Measurements from ENCODE around the gene FHL1.

The FHL1 gene

DNA sequence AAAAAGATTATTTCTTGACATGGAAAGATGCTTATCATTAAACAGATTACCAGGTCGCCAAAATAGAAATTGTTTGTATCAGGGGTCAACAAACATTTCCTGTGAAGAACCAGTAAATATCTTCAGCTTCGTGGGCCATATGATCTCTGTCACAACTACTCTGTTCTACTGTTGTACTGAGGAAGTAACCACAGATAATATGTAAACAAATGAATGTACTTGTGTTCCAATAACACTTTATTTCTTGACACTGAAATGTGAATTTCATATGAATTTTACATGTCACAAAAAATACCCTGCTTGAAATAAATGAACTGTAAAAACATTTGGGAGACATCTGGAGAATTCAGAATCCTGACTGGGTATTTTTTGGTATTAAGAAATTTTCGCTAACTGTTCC, 4.7 kb upstream of the FHL1 start:
- no peak for DNase-seq
- H3K79me2 ChIP-seq (ENCODE audit: insufficient read depth, low read length) = no peaks in the 10 kb centered on the region
- H3K4me1 ChIP-seq (ENCODE audit: insufficient read depth, low read length) = peaks cover 25% of the 10 kb centered on the region
- no peaks in the 10 kb centered on the region for H3K27me3 ChIP-seq (ENCODE audit: insufficient read depth, low read length, poor library complexity)
- TF ChIP-seq EZH2 (IDR thresholded peaks at IDR 0.05; ENCODE audit: borderline replicate concordance, low read depth, low read length, severe bottlenecking) = no peak
- TF ChIP-seq, protein P1, sequence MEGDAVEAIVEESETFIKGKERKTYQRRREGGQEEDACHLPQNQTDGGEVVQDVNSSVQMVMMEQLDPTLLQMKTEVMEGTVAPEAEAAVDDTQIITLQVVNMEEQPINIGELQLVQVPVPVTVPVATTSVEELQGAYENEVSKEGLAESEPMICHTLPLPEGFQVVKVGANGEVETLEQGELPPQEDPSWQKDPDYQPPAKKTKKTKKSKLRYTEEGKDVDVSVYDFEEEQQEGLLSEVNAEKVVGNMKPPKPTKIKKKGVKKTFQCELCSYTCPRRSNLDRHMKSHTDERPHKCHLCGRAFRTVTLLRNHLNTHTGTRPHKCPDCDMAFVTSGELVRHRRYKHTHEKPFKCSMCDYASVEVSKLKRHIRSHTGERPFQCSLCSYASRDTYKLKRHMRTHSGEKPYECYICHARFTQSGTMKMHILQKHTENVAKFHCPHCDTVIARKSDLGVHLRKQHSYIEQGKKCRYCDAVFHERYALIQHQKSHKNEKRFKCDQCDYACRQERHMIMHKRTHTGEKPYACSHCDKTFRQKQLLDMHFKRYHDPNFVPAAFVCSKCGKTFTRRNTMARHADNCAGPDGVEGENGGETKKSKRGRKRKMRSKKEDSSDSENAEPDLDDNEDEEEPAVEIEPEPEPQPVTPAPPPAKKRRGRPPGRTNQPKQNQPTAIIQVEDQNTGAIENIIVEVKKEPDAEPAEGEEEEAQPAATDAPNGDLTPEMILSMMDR (IDR thresholded peaks at IDR 0.05; ENCODE audit: borderline replicate concordance, extremely low read depth, low read length, poor library complexity, severe bottlenecking) = no peak
- no peak overlapping the region for H2AFZ ChIP-seq (ENCODE audit: low read depth, low read length)
- no peak overlapping the region for H3K9ac ChIP-seq (ENCODE audit: low read depth, low read length)
- no peak for ATAC-seq (ENCODE audit: insufficient read depth, low read depth)
- no peak overlapping the region for H3K27ac ChIP-seq (ENCODE audit: low read length)
- H3K9me3 ChIP-seq (ENCODE audit: insufficient read depth, low read length, severe bottlenecking) = no peaks in the 10 kb centered on the region
- H3K4me3 ChIP-seq (ENCODE audit: low read depth in 1 of 2, low read length in 2 of 2) = no peak overlapping the region
- H3K36me3 ChIP-seq (ENCODE audit: insufficient read depth, low read length) = no peaks in the 10 kb centered on the region
- H3K4me2 ChIP-seq (ENCODE audit: insufficient read depth, low read length) = no peak overlapping the region
- H4K20me1 ChIP-seq (ENCODE audit: insufficient read depth, low read length) = no peaks in the 10 kb centered on the region

DNA sequence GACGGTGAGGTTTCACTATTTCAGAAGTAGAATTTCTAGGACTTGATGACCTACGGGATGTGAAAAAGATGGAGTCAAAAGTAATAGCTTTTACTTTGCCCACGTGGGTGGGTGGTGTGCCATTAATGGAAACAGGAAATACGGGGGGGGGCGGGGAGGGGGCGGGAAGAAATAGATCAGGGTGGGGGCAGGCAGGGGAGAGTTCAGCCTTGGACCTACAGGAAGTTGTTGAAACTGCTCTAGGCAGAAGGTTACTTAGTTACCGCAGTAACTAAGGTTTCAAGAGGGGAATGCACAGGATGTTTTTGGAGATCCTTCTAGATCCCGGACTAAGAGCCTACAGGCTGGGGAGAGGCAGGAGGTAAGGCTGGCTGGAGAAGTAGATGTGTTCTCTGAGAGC, 3.6 kb upstream of the FHL1 start:
- TF ChIP-seq, protein P1 (IDR thresholded peaks at IDR 0.05; ENCODE audit: borderline replicate concordance, extremely low read depth, low read length, poor library complexity, severe bottlenecking) = no peak
- no peak for TF ChIP-seq EZH2 (IDR thresholded peaks at IDR 0.05; ENCODE audit: borderline replicate concordance, low read depth, low read length, severe bottlenecking)
- H2AFZ ChIP-seq (ENCODE audit: low read depth, low read length) = no peak overlapping the region
- no peak overlapping the region for H3K4me3 ChIP-seq (ENCODE audit: low read depth in 1 of 2, low read length in 2 of 2)
- no peak overlapping the region for H3K9ac ChIP-seq (ENCODE audit: low read depth, low read length)
- no peak overlapping the region for H3K27ac ChIP-seq (ENCODE audit: low read length)
- no peaks in the 10 kb centered on the region for H4K20me1 ChIP-seq (ENCODE audit: insufficient read depth, low read length)
- H3K4me1 ChIP-seq (ENCODE audit: insufficient read depth, low read length) = peaks cover 25% of the 10 kb centered on the region
- ATAC-seq (ENCODE audit: insufficient read depth, low read depth) (peak; percentile 53; the same call in 2 of the 3 replicates), DNase-seq (peak; percentile 23)
- 0 out of 2 replicates have a peak overlapping the region, but pooled peaks have one; percentile 19 for H3K4me2 ChIP-seq (ENCODE audit: insufficient read depth, low read length)
- no peaks in the 10 kb centered on the region for H3K27me3 ChIP-seq (ENCODE audit: insufficient read depth, low read length, poor library complexity)
- H3K79me2 ChIP-seq (ENCODE audit: insufficient read depth, low read length) = no peaks in the 10 kb centered on the region
- H3K36me3 ChIP-seq (ENCODE audit: insufficient read depth, low read length) = no peaks in the 10 kb centered on the region
- no peaks in the 10 kb centered on the region for H3K9me3 ChIP-seq (ENCODE audit: insufficient read depth, low read length, severe bottlenecking)

DNA sequence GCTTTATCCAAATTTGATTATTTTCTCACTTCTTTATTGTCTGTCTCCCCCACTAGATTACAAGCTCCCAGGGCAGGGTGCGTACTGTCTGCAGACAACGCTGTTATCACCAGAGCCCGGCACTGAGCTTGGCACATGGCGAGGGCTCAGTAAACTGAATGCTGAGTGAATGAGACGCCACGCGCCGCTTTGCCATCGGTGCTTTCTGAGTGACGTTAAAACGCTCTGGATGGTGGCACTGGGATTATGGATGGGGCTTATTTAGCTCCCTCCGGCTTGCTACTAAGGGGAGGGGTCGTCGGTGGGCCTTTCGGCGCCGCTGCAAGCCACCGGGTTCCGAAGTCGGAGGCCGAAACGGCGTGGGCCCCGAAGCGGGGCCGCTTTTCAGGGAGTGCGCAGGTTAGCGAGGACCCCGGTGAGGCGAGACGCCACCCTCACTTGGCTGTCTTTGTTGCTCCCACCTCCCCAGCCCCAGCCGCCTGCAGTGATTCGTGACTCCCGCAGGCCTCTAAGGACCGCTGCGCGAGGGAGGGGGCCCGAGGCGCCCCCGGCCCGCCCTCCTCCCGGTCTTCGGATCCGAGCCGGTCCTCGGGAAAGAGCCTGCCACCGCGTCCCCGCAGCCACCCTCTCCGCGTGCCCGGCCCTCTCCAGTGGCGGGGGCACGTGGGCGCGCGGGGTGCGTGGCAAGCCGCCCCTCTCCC, 569 bp upstream of the FHL1 start:
- peak overlapping the region; percentile 61 for H3K9ac ChIP-seq (ENCODE audit: low read depth, low read length)

More for the DNA sequence above, 569 bp upstream of the FHL1 start:
- Histone ChIP-seq H3K9me3 (ENCODE audit: insufficient read depth, low read length, severe bottlenecking) (no peaks in the 10 kb centered on the region), H2AFZ (ENCODE audit: low read depth, low read length) (peak overlapping the region; percentile 80), H3K4me3 (ENCODE audit: low read depth in 1 of 2, low read length in 2 of 2) (peak overlapping the region; percentile 29 to 69; a peak in 3 of 4 replicates), H3K27me3 (ENCODE audit: insufficient read depth, low read length, poor library complexity) (no peaks in the 10 kb centered on the region), H3K27ac (ENCODE audit: low read length) (peak overlapping the region; percentile 36; the same call in 1 of the 2 replicates), H4K20me1 (ENCODE audit: insufficient read depth, low read length) (no peaks in the 10 kb centered on the region), H3K36me3 (ENCODE audit: insufficient read depth, low read length) (no peaks in the 10 kb centered on the region), H3K79me2 (ENCODE audit: insufficient read depth, low read length) (no peaks in the 10 kb centered on the region), H3K4me1 (ENCODE audit: insufficient read depth, low read length) (peaks cover 25% of the 10 kb centered on the region), H3K4me2 (ENCODE audit: insufficient read depth, low read length) (peak overlapping the region; percentile 95)
- peak; percentile 35 for TF ChIP-seq EZH2 (IDR thresholded peaks at IDR 0.05; ENCODE audit: borderline replicate concordance, low read depth, low read length, severe bottlenecking)
- TF ChIP-seq, protein P1 (IDR thresholded peaks at IDR 0.05; ENCODE audit: borderline replicate concordance, extremely low read depth, low read length, poor library complexity, severe bottlenecking) = no peak
- ATAC-seq (ENCODE audit: insufficient read depth, low read depth) (peak; percentile 74), DNase-seq (peak; percentile 27)
